ENCODE results near the gene FAM20C.

- TF ChIP-seq CTCF (conservative IDR thresholded peaks at IDR 0.05 in 1 of 2, IDR thresholded peaks at IDR 0.05 in 1 of 2; ENCODE audit: extremely low read depth in 1 of 2, insufficient read depth in 1 of 2, low read depth in 1 of 2, low read length in 2 of 2) = no peak
- TF ChIP-seq EZH2 (IDR thresholded peaks at IDR 0.05; ENCODE audit: borderline replicate concordance, low read length) = no peak
Measured at GRCh38 chr7:253581-254336, 61.4 kb downstream of the FAM20C start.

All from mammary epithelial cell (primary cell).